Measurements from ENCODE around the gene RBPMS2.

The RBPMS2 gene

DNA sequence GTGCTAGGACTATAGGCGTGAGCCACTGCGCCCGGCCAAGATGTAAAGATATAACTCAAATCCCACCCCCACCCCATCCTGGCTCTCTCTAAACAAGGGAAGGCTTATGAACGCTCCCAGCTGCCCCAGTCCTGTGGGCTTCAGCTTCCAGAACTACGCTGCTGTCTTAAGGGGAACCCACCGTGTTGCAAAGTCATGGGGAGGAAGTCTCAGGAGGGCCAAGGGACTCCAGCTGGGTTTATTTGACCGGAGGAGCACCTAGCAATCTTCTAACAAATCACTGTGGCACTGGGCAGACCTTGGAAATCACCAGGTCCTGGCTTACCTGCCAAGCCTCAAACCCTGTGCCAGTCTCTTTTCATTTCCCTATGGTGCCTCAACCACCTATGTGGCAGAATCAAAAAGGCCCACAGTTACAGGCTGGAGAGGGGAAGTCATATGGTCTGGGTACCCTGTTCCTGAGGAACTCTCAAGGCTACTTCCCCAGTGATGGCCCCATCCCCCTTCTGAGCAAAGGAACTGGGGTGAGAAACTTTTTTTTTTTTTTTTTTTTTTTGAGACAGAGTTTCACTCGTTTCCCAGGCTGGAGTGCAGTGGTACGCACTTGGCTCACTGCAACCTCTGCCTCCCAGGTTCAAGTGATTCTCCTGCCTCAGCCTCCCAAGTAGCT, 83.4 kb downstream of the RBPMS2 start:
- no peak for DNase-seq (ENCODE audit: low read depth in 2 of 2)

DNA sequence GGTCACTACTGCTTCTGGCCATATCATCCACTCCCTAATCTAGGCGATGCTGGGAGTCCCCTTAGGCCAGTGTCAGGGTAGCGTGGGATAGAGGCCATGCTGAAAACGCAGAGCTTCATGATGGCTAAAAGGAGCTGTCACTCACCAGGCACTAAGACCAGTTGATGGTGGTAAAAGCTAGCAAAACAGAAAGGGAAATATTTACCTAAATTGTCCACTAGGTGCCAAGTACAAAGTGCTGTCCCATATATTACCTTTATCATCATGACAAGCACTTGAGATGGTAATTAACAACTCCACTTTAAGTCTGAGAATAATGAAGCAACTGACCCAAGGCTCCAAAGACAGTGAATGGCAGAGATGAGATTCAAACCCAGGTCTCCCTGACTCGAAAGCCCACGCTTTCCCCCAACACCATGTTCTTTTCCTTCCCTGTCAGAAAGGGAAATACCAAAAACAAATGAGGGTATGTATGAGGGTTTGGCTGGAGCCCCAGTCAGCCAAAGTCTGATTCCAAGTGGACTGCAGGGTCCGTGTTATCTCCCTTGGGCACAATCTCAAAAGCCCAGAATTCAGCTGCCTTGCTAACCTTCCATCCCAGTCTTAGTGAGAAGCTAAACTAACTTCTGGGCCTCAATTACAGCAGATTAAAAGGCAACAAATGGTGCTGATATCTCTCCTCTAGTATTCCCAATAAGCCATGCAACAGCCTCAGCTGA, 84.7 kb downstream of the RBPMS2 start:
- DNase-seq (ENCODE audit: low read depth in 2 of 2) = no peak

DNA sequence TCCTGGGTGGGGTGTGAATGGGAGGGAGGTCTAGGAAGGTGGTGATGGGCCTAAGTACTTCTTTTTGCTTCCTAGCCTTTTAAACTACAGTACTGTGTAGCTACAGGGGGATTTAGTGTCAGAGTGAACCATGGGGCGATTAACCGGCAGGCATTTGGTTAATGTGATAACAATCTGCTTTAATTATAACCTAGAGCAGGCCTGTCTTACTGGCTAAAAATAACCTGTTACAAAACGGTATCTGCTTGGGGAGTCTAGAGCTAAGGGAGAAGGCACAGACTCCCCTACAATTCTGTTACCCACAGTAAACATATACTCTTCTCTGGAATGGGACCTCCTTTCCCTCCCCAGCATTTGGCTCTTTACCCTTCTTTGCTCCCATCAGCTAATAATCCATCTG, 85.4 kb downstream of the RBPMS2 start:
- no peak for DNase-seq (ENCODE audit: low read depth in 2 of 2)

Data from activated CD8-positive, alpha-beta memory T cell treated with anti-CD3 and anti-CD28 coated beads for 4 hours (primary cell).